HG03103 (cell line): ENCODE measurements around the gene FGFBP2.
"Not testable (repeated sequence)": the region's sequence is repeated elsewhere in the genome, so short reads cannot be mapped to it uniquely, and the experiment has no call there.

Experiments used
- ATAC-seq: cut with Tn5 transposase; IDR thresholded peaks from one replicate; pipeline ENCODE4 v1.9.1; 2021; ENCODE audit warnings: low read depth; ENCODE audit not compliant: unreplicated experiment

FGFBP2 gene

GRCh38 chr4:15931451-15932210 lies 31.3 kb downstream of the FGFBP2 start:
- ATAC-seq: no peak

- ATAC-seq: no peak
Measured at GRCh38 chr4:15930314-15930713, 32.7 kb downstream of the FGFBP2 start.

GRCh38 chr4:15929540-15929939 lies 33.4 kb downstream of the FGFBP2 start:
- no peak for ATAC-seq

DNA sequence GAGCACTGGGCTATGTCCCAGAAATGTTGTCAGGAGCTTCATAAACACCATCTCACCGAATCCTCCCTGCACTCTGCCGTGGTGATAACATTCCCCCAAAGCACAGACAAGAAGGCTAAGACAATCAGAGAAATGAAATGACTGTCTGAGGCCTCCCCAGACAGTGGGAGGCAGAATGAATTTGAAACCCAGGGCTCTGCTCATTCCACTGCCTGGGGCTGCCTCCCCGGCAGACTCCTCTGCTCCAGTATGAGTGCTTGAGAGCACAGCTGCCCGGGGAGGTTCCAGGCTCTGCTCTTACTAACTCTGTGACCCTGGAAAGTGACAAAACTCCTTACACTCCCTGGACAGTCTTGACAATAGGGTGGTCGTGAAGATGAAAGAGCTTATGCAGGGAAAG lies 34.1 kb downstream of the FGFBP2 start:
- no peak for ATAC-seq

DNA sequence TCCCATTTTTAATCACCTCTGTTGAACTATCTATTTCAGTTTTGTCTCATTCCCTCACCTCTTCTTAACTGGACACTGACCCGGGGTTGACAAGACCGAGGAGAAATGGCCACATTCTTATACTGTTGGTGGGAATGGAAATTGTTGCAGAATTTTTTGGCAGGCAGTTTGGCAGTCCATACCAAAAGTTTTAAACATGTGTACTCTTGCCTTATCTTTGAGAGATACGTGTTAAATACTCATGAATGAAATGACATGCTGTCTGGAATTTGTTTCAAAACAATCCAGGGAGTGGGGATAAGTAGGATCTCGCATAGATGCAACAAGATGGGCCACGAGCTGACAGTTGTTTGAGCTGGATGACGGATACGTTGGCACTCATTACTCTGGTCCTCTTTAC lies 36.5 kb downstream of the FGFBP2 start:
- ATAC-seq: no peak

- no peak for ATAC-seq
Measured at GRCh38 chr4:15925830-15926229, 37.1 kb downstream of the FGFBP2 start.

GRCh38 chr4:15921592-15921932 lies 41.4 kb downstream of the FGFBP2 start:
- ATAC-seq: no peak

DNA sequence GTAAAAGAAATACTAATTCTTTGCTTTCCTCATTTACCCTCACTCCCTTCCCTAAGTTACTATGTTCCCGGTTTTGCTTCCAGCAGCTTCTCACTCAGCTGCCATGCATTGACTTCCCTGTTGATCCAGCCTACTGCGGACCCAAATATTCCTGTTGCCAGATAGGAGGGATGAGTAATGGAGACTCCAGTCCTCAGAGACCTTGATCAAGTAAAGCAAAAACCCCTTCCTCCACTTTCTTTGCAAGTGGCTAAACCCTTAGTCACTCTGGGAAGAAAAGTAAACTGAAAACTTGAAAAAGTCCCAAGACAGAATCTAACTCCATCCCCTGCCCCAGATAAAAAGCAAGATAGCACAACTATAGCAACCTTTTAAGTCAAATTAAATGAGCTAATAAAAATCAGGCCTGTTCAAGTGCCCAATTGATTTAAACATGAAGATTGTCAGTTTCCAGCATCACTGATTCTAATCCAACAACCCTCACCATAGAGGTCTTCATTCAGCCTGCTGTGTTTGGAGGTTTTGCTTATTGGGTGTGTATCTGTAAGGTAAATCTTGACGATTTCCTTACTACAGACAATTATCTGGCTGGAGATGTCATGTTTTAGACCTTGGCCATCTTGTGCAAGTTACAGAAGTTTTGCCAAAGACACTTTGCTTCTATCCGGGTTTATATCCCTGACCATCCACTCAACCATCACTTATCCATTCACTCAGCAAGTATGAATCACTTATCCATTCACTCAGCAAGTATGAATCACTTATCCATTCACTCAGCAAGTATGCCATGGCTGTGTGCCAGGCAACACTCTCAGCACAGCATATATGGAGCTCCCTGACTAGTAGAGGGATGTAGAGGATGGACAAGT lies 42.0 kb downstream of the FGFBP2 start:
- no peak for ATAC-seq

GRCh38 chr4:15918484-15919129 lies 44.4 kb downstream of the FGFBP2 start:
- no peak for ATAC-seq

DNA sequence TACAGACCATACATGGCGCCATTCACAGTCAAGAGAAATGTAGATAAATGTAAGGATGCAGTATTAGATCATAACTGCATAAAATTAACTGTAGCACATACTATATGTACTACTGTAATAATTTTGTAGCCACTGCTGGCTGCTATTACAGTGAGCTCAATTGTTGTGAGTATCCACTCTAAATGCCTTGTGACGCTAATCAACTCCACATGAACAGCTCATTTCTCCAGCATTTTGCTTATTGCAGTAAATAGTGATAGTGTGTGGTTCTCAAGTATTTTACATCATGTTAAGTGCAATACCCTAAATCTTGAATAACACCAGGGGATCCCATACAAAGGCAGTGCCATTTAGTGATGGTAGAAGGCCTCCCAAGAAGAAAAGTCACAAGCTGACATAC lies 45.7 kb downstream of the FGFBP2 start:
- no peak for ATAC-seq

- not testable (repeated sequence) for ATAC-seq
Measured at GRCh38 chr4:15916358-15916757, 46.6 kb downstream of the FGFBP2 start.

DNA sequence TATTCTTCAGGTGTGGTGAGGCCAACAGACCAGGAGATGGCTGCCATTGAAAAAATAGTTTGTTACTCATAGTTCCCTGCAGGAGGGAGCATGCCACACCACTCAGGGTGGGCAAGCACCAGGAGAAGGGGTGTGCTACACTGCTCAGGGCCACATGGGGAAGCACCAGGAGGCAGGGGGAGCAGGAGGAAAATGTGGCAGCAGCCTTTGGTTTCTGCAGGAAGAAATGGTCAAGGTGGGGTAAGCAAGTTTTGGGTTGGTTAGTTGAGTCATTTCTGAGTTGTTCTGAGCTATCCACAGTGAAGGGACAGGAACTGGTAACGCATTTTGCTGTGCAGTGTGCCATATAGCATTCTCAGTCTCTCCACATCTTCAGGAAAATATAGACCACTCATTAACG lies 48.2 kb downstream of the FGFBP2 start:
- no peak for ATAC-seq

GRCh38 chr4:15914291-15914690 lies 48.7 kb downstream of the FGFBP2 start:
- no peak for ATAC-seq

DNA sequence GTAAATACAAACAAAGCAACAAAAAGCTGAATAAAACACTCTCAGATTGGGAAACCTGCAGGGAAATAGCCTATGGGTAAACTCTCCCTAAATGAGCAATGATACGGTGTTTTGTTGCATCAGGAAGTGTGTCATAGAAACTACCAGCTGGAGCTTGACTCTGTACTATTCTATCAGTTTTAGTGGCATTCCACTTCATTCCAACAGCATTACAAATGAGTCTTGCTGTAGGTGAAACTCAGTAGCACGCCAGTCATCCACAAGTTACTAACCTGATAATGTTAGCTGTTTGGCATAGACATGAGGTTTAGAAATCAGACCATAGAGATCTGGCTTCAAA lies 49.4 kb downstream of the FGFBP2 start:
- ATAC-seq: no peak

- ATAC-seq: no peak
Measured at GRCh38 chr4:15912961-15913630, 49.9 kb downstream of the FGFBP2 start.

GRCh38 chr4:15912236-15912635 lies 50.7 kb downstream of the FGFBP2 start:
- ATAC-seq: no peak
